ENCODE results near the gene ADARB2. TPM values are rescaled to one million over a fixed set of nuclear protein-coding genes. Genes with fewer than 3 reads are reported as not detected.

ADARB2 gene
- total and polyA plus RNA-seq, 4 donors, result 0.55 to 0.70 (median 0.59) TPM; not detected in 1

GRCh38 chr10:1524540-1524939 lies 212.8 kb downstream of the ADARB2 start:
- Histone ChIP-seq H3K4me1 (ENCODE audit: control insufficient read depth in 4 of 4, insufficient read depth in 4 of 4, low read length in 3 of 4) (no peaks in the 10 kb centered on the region), H3K9me3 (ENCODE audit: control insufficient read depth in 4 of 4, low read length in 3 of 4) (peaks cover 0 to 2% (median 0%) of the 10 kb centered on the region in 4 donors), H3K9ac (ENCODE audit: low read depth in 1 of 2, low read length in 2 of 2) (no peak overlapping the region), H3K4me3 (ENCODE audit: low read depth in 1 of 3, low read length in 3 of 3) (no peak overlapping the region), H3K27ac (ENCODE audit: low read depth in 1 of 2, low read length in 2 of 2) (no peak overlapping the region), H3K27me3 (ENCODE audit: control insufficient read depth in 4 of 4, insufficient read depth in 4 of 4, low read length in 3 of 4) (peaks cover 0 to 3% (median 0%) of the 10 kb centered on the region in 4 donors), H3K36me3 (ENCODE audit: control insufficient read depth in 4 of 4, insufficient read depth in 3 of 4, low read depth in 1 of 4, low read length in 3 of 4) (no peaks in the 10 kb centered on the region)
- no peak for DNase-seq (ENCODE audit: low spot score)
- WGBS, result 35% methylated on average over 7 of the region's 7 CpGs
- TF ChIP-seq HNF4G (IDR thresholded peaks at IDR 0.05) (no peak), TAF1 (conservative IDR thresholded peaks at IDR 0.05) (no peak), MAX (IDR thresholded peaks at IDR 0.05) (no peak), NR2F2 (IDR thresholded peaks at IDR 0.05) (no peak), YY1 (IDR thresholded peaks at IDR 0.05) (no peak)

- H3K9me3 ChIP-seq (ENCODE audit: control insufficient read depth in 4 of 4, low read length in 3 of 4), result peaks cover 0 to 2% (median 0%) of the 10 kb centered on the region in 4 donors
- WGBS, result 77% methylated on average over 8 of the region's 8 CpGs
- H3K27ac ChIP-seq (ENCODE audit: low read depth in 1 of 2, low read length in 2 of 2), result no peak overlapping the region
- H3K9ac ChIP-seq (ENCODE audit: low read depth in 1 of 2, low read length in 2 of 2), result no peak overlapping the region
- DNase-seq (ENCODE audit: low spot score), result no peak
- no peak overlapping the region for H3K4me3 ChIP-seq (ENCODE audit: low read depth in 1 of 3, low read length in 3 of 3)
- TF ChIP-seq EGR1 (IDR thresholded peaks at IDR 0.05; ENCODE audit: low read depth in 2 of 2), result no peak
- no peak for TF ChIP-seq YY1 (IDR thresholded peaks at IDR 0.05)
- no peak for TF ChIP-seq ATF3 (IDR thresholded peaks at IDR 0.05)
- TF ChIP-seq RXRA (IDR thresholded peaks at IDR 0.05), result no peak
- no peak for TF ChIP-seq REST (IDR thresholded peaks at IDR 0.05)
- TF ChIP-seq RAD21 (IDR thresholded peaks at IDR 0.05), result no peak
- no peak for TF ChIP-seq CTCF (IDR thresholded peaks at IDR 0.05; ENCODE audit: low read depth, low read length, missing input control)
- no peak for TF ChIP-seq TAF1 (conservative IDR thresholded peaks at IDR 0.05)
- no peak for TF ChIP-seq FOXA2 (IDR thresholded peaks at IDR 0.05)
- no peak for TF ChIP-seq FOXA1 (IDR thresholded peaks at IDR 0.05)
- TF ChIP-seq SP1 (IDR thresholded peaks at IDR 0.05), result no peak
- no peak for TF ChIP-seq JUND (IDR thresholded peaks at IDR 0.05)
- TF ChIP-seq HNF4G (IDR thresholded peaks at IDR 0.05), result no peak
- no peak for TF ChIP-seq NR2F2 (IDR thresholded peaks at IDR 0.05)
- no peak for TF ChIP-seq ZBTB33 (IDR thresholded peaks at IDR 0.05)
- TF ChIP-seq MAX (IDR thresholded peaks at IDR 0.05), result no peak
- TF ChIP-seq HNF4A (conservative IDR thresholded peaks at IDR 0.05), result no peak
- no peaks in the 10 kb centered on the region for H3K4me1 ChIP-seq (ENCODE audit: control insufficient read depth in 4 of 4, insufficient read depth in 4 of 4, low read length in 3 of 4)
- no peaks in the 10 kb centered on the region for H3K36me3 ChIP-seq (ENCODE audit: control insufficient read depth in 4 of 4, insufficient read depth in 3 of 4, low read depth in 1 of 4, low read length in 3 of 4)
- H3K27me3 ChIP-seq (ENCODE audit: control insufficient read depth in 4 of 4, insufficient read depth in 4 of 4, low read length in 3 of 4), result peaks cover 0 to 3% (median 0%) of the 10 kb centered on the region in 4 donors
These were observed 214.1 kb downstream of the ADARB2 start for GRCh38 chr10:1523221-1523620.
